ENCODE results near the gene CHST6.

- TF ChIP-seq CTCF (IDR thresholded peaks at IDR 0.05) = no peak
- TF ChIP-seq EZH2 (IDR thresholded peaks at IDR 0.05; ENCODE audit: borderline replicate concordance, insufficient read depth, low read depth, low read length, poor library complexity, severe bottlenecking) = no peak
These were observed 32.4 kb downstream of the CHST6 start for GRCh38 chr16:75462806-75463205.

Data from B cell (primary cell).